Measurements from ENCODE around the gene NECAB2.

- TF ChIP-seq POLR2A (IDR thresholded peaks at IDR 0.05), result no peak
- TF ChIP-seq, protein P1, sequence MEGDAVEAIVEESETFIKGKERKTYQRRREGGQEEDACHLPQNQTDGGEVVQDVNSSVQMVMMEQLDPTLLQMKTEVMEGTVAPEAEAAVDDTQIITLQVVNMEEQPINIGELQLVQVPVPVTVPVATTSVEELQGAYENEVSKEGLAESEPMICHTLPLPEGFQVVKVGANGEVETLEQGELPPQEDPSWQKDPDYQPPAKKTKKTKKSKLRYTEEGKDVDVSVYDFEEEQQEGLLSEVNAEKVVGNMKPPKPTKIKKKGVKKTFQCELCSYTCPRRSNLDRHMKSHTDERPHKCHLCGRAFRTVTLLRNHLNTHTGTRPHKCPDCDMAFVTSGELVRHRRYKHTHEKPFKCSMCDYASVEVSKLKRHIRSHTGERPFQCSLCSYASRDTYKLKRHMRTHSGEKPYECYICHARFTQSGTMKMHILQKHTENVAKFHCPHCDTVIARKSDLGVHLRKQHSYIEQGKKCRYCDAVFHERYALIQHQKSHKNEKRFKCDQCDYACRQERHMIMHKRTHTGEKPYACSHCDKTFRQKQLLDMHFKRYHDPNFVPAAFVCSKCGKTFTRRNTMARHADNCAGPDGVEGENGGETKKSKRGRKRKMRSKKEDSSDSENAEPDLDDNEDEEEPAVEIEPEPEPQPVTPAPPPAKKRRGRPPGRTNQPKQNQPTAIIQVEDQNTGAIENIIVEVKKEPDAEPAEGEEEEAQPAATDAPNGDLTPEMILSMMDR (IDR thresholded peaks at IDR 0.05), result no peak
Measured at GRCh38 chr16:83935005-83935857, 32.8 kb upstream of the NECAB2 start.
